T-helper 17 cell (primary cell): Measurements from ENCODE around the gene CLIC5. TPM values are rescaled to one million over a fixed set of nuclear protein-coding genes. Genes with fewer than 3 reads are reported as not detected.

Experiments
- ATAC-seq: fragments of 150-1000 bp; cut with Tn5 transposase; 2 replicates; pipeline ENCODE4 v1.10.0; 2021; ENCODE audit warnings: mild to moderate bottlenecking, moderate library complexity
- DNase-seq, 3 donors: peaks; one replicate each; pipeline versions ENCODE4 v3.0.0 to v3.0.0-alpha.2; 2020 to 2021
- H3K9me3 ChIP-seq: one replicate; pipeline ENCODE4 v1.7.0; 2013; ENCODE audit warnings: low read length, mild to moderate bottlenecking; ENCODE audit not compliant: control insufficient read depth, poor library complexity, severe bottlenecking
- H3K27ac Mint-ChIP-seq: one replicate; pipeline ENCODE4 v1.8.0; 2022; ENCODE audit warnings: mild to moderate bottlenecking, moderate library complexity, mixed read lengths
- H3K27me3 Mint-ChIP-seq: one replicate; pipeline ENCODE4 v1.8.0; 2022; ENCODE audit warnings: mixed read lengths
- H3K36me3 Mint-ChIP-seq: one replicate; pipeline ENCODE4 v1.8.0; 2022; ENCODE audit warnings: low read depth, mixed read lengths
- H3K4me1 Mint-ChIP-seq: one replicate; pipeline ENCODE4 v1.8.0; 2022; ENCODE audit warnings: mild to moderate bottlenecking, mixed read lengths
- H3K4me3 Mint-ChIP-seq: one replicate; pipeline ENCODE4 v1.8.0; 2022; ENCODE audit warnings: mild to moderate bottlenecking, moderate library complexity, mixed read lengths
- total RNA-seq, 4 donors: library from RNA in 2 of 4; stranded (reverse) in 2 of 4; gene quantifications; one replicate each; pipeline ENCODE4 v1.2.3 and lab custom pipeline; 2022 to 2026

CLIC5 gene
- total RNA-seq, 2 donors from 2014 or later = 7.2 to 10.1 TPM

GRCh38 chr6:45982280-45983036 lies 33.2 kb downstream of the CLIC5 start:
- no peak for DNase-seq
- H3K9me3 ChIP-seq = no peaks in the 10 kb centered on the region
- H3K4me1 Mint-ChIP-seq = peaks cover 10% of the 10 kb centered on the region
- H3K36me3 Mint-ChIP-seq = peaks cover 11% of the 10 kb centered on the region
- H3K27me3 Mint-ChIP-seq = no peaks in the 10 kb centered on the region
- no peak overlapping the region for H3K4me3 Mint-ChIP-seq
- no peak overlapping the region for H3K27ac Mint-ChIP-seq
- no peak for ATAC-seq

DNA sequence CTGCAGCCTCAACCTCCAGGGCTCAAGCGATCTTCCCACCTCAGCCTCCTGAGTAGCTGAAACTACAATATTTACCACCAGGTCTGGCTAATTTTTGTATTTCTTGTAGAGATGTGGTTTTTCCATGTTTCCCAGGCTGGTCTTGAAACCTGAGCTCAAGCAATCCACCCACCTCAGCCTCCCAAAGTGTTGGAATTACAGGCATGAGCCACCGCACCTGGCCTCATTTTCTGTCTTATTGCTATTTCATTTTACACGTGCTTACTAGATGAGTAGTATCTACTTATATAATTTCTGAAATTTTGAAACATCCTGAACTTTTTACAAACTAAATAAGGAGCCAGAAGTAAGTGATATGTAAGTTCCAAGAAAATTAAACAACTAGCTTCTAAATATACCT lies 34.6 kb downstream of the CLIC5 start:
- DNase-seq = no peak
- H3K9me3 ChIP-seq = no peaks in the 10 kb centered on the region
- Mint-ChIP-seq H3K27me3 (no peaks in the 10 kb centered on the region), H3K4me1 (peaks cover 10% of the 10 kb centered on the region), H3K4me3 (no peak overlapping the region), H3K27ac (no peak overlapping the region), H3K36me3 (peaks cover 11% of the 10 kb centered on the region)
- no peak for ATAC-seq

GRCh38 chr6:45979311-45979710 lies 36.3 kb downstream of the CLIC5 start:
- ATAC-seq (no peak), DNase-seq (no peak)
- H3K4me3 Mint-ChIP-seq = no peak overlapping the region
- no peaks in the 10 kb centered on the region for H3K9me3 ChIP-seq
- no peaks in the 10 kb centered on the region for H3K27me3 Mint-ChIP-seq
- peaks cover 11% of the 10 kb centered on the region for H3K36me3 Mint-ChIP-seq
- peaks cover 9% of the 10 kb centered on the region for H3K4me1 Mint-ChIP-seq
- no peak overlapping the region for H3K27ac Mint-ChIP-seq

- ATAC-seq (no peak), DNase-seq (no peak)
- no peaks in the 10 kb centered on the region for H3K27me3 Mint-ChIP-seq
- H3K36me3 Mint-ChIP-seq = peaks cover 3% of the 10 kb centered on the region
- H3K4me3 Mint-ChIP-seq = no peak overlapping the region
- H3K4me1 Mint-ChIP-seq = peaks cover 13% of the 10 kb centered on the region
- no peaks in the 10 kb centered on the region for H3K9me3 ChIP-seq
- H3K27ac Mint-ChIP-seq = no peak overlapping the region
Measured at GRCh38 chr6:45974596-45974995, 41.1 kb downstream of the CLIC5 start.

DNA sequence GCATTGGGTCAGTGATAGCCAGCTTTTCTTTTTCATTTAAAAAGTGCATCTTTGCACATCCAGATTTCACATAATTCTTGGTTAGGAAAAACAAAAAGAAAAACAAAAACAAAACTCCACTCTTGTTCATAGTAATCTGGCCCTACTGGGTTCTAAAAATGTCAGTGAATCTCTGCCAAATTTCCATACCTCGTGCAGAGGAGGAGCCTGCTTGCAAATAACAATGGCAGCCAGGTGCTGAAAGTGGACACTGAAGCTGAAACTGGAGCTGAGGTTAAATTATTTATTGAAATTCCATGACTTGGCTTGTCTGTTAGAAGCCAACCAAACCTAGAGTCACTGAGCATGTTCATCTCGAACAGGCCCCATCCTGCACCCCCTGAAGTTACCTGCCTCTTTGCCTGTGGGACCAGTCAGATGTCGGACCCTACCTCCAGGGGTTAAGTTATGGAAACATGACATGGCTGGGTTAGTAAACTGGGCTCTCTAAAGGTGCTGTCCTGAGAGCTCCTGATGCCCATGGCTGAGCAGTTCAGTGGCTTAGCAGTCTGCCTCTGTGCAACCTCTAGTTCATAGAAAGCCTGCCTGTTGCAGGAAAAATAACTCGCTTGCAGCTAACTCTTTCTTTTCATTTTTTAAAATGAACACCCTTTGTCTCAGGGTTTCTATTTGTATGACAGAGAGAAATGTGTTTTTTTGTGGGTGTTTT lies 42.7 kb downstream of the CLIC5 start:
- Mint-ChIP-seq H3K36me3 (peaks cover 3% of the 10 kb centered on the region), H3K4me3 (no peak overlapping the region), H3K27me3 (no peaks in the 10 kb centered on the region), H3K27ac (no peak overlapping the region), H3K4me1 (peaks cover 15% of the 10 kb centered on the region)
- DNase-seq = no peak
- no peaks in the 10 kb centered on the region for H3K9me3 ChIP-seq
- ATAC-seq = no peak

DNA sequence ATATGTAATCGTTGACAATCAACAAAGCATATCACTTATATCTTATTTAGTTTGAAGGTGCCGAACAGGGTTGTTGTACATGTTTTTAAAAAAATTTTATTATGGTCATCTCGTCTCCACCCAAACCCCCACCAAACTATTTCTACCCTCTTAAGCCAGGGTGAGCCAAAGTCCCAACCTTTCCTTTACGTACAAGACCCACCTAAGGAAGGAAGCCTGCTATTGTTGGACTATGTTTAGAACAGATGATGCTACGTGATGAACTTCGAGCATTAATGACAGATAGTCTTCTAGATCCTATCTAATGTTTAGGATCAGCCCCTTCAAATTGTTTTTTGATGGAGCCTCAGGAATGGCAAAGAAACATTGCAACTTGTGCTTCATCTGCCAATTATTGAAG lies 44.4 kb downstream of the CLIC5 start:
- no peaks in the 10 kb centered on the region for H3K27me3 Mint-ChIP-seq
- ATAC-seq (no peak), DNase-seq (no peak)
- H3K27ac Mint-ChIP-seq = no peak overlapping the region
- no peak overlapping the region for H3K4me3 Mint-ChIP-seq
- H3K36me3 Mint-ChIP-seq = peaks cover 3% of the 10 kb centered on the region
- H3K9me3 ChIP-seq = no peaks in the 10 kb centered on the region
- H3K4me1 Mint-ChIP-seq = peaks cover 15% of the 10 kb centered on the region

DNA sequence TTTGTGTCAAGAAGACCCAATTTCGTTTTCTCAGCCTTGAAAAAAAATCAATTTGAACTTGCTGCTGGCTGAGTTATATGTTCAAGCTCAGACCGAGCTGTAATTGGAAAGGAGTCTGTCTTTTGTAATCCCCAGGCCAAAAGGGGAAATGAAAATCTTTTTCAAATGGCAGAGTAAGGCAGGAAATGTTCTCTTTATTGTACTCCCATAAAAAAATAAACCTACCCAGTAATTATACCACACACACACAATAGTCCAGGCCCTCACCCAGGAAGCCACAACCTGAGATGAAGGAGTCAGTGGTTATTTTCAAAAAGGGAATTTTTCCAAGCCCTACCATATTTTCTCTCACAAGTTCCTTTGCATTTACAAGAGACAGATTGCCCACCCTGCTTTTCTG lies 45.3 kb downstream of the CLIC5 start:
- H3K9me3 ChIP-seq = no peaks in the 10 kb centered on the region
- Mint-ChIP-seq H3K4me3 (no peak overlapping the region), H3K4me1 (peaks cover 15% of the 10 kb centered on the region), H3K36me3 (peaks cover 3% of the 10 kb centered on the region), H3K27me3 (no peaks in the 10 kb centered on the region), H3K27ac (peak overlapping the region; percentile 24)
- DNase-seq = no peak
- no peak for ATAC-seq

GRCh38 chr6:45969883-45970282 lies 45.8 kb downstream of the CLIC5 start:
- H3K4me3 Mint-ChIP-seq = no peak overlapping the region
- H3K27me3 Mint-ChIP-seq = no peaks in the 10 kb centered on the region
- no peaks in the 10 kb centered on the region for H3K9me3 ChIP-seq
- peaks cover 12% of the 10 kb centered on the region for H3K4me1 Mint-ChIP-seq
- H3K36me3 Mint-ChIP-seq = peaks cover under 1% of the 10 kb centered on the region
- DNase-seq (no peak), ATAC-seq (no peak)
- H3K27ac Mint-ChIP-seq = peak overlapping the region; percentile 24

- no peak overlapping the region for H3K4me3 Mint-ChIP-seq
- H3K4me1 Mint-ChIP-seq = peaks cover 12% of the 10 kb centered on the region
- H3K36me3 Mint-ChIP-seq = no peaks in the 10 kb centered on the region
- no peak for DNase-seq
- H3K27me3 Mint-ChIP-seq = no peaks in the 10 kb centered on the region
- H3K27ac Mint-ChIP-seq = no peak overlapping the region
- no peaks in the 10 kb centered on the region for H3K9me3 ChIP-seq
- ATAC-seq = no peak
Measured at GRCh38 chr6:45969026-45969425, 46.6 kb downstream of the CLIC5 start.

DNA sequence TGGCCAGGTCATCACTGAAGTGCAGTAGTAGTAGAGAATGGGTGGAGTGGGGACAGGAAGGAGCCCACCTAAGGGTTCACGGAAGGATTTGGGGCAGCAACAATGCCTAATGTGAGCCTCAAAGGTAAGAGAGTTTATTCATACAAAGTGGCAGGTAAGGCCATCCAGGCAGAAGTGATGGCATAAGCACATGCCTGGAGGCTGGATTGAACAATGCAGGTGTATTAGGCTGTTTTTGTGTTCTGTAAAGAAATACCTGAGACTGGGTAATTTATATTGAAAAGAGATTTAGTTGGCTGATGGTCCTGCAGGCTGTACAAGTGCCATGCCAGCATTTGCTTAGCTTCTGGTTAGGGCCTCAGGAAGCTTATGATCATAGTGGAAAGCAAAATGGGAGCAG lies 48.3 kb downstream of the CLIC5 start:
- ATAC-seq (no peak), DNase-seq (no peak)
- Mint-ChIP-seq H3K4me3 (no peak overlapping the region), H3K27me3 (no peaks in the 10 kb centered on the region), H3K36me3 (peaks cover 3% of the 10 kb centered on the region), H3K4me1 (peaks cover 12% of the 10 kb centered on the region), H3K27ac (no peak overlapping the region)
- no peaks in the 10 kb centered on the region for H3K9me3 ChIP-seq

GRCh38 chr6:45966797-45967196 lies 48.9 kb downstream of the CLIC5 start:
- H3K36me3 Mint-ChIP-seq = peaks cover 3% of the 10 kb centered on the region
- no peak for ATAC-seq

DNA sequence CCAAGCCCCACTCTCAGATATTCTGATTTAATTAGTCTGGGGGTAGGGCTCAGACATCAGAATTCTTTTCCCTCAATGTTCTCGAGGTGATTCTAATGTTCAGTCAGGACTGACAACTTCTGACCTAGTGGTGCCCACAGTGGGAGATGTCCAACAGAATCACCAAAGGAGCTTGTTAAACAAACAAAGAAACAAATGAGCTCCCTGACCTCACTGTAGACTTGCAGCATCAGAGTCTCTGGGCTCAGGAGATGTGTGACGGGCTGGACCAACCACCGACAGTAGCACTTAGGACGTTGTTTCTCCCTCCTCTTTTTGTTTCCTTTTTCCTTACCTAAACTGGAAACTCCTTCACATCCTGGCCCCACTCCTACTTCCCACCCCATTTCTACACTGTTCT lies 49.3 kb downstream of the CLIC5 start:
- H3K9me3 ChIP-seq = no peaks in the 10 kb centered on the region
- no peak for DNase-seq
- no peak overlapping the region for H3K4me3 Mint-ChIP-seq
- peaks cover 3% of the 10 kb centered on the region for H3K36me3 Mint-ChIP-seq
- ATAC-seq = no peak
- no peak overlapping the region for H3K27ac Mint-ChIP-seq
- H3K4me1 Mint-ChIP-seq = peaks cover 9% of the 10 kb centered on the region
- no peaks in the 10 kb centered on the region for H3K27me3 Mint-ChIP-seq

More at GRCh38 chr6:45966797-45967196, 48.9 kb downstream of the CLIC5 start:
- Mint-ChIP-seq H3K4me1 (peaks cover 10% of the 10 kb centered on the region), H3K27ac (no peak overlapping the region), H3K4me3 (no peak overlapping the region), H3K27me3 (no peaks in the 10 kb centered on the region)
- no peaks in the 10 kb centered on the region for H3K9me3 ChIP-seq
- no peak for DNase-seq

GRCh38 chr6:45965792-45966191 lies 49.9 kb downstream of the CLIC5 start:
- no peak overlapping the region for H3K27ac Mint-ChIP-seq
- DNase-seq (no peak), ATAC-seq (no peak)
- H3K4me1 Mint-ChIP-seq = peaks cover 7% of the 10 kb centered on the region
- H3K27me3 Mint-ChIP-seq = no peaks in the 10 kb centered on the region
- no peak overlapping the region for H3K4me3 Mint-ChIP-seq
- H3K36me3 Mint-ChIP-seq = peaks cover 3% of the 10 kb centered on the region
- no peaks in the 10 kb centered on the region for H3K9me3 ChIP-seq

DNA sequence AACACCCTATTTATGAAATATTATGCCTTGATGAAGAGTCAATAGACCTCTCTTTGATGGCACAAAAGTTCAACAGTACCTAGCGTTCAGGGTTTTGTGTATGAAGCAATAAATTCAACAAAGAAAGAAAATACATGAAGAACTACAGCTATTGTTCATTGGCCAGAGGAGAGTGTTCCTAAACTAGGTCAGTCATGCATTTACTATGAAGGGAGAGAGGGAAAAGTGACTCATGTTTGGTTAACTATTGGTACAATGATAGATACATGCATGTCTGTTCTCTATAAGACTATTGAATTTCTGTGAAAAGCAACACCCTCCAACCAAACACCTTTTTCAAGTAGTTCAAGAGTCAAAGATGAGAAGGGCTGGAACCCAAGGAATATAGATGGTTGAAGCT lies 50.7 kb downstream of the CLIC5 start:
- DNase-seq (no peak), ATAC-seq (no peak)
- H3K9me3 ChIP-seq = no peaks in the 10 kb centered on the region
- no peak overlapping the region for H3K27ac Mint-ChIP-seq
- H3K4me3 Mint-ChIP-seq = no peak overlapping the region
- H3K27me3 Mint-ChIP-seq = no peaks in the 10 kb centered on the region
- H3K36me3 Mint-ChIP-seq = peaks cover 3% of the 10 kb centered on the region
- H3K4me1 Mint-ChIP-seq = peaks cover 2% of the 10 kb centered on the region
